ENCODE measurements around the gene GALNT2. TPM values are rescaled to one million over a fixed set of nuclear protein-coding genes. Genes with fewer than 3 reads are reported as not detected.

The GALNT2 gene
- total and polyA plus RNA-seq, 7 donors = 8.4 to 43.8 (median 37.1) TPM

DNA sequence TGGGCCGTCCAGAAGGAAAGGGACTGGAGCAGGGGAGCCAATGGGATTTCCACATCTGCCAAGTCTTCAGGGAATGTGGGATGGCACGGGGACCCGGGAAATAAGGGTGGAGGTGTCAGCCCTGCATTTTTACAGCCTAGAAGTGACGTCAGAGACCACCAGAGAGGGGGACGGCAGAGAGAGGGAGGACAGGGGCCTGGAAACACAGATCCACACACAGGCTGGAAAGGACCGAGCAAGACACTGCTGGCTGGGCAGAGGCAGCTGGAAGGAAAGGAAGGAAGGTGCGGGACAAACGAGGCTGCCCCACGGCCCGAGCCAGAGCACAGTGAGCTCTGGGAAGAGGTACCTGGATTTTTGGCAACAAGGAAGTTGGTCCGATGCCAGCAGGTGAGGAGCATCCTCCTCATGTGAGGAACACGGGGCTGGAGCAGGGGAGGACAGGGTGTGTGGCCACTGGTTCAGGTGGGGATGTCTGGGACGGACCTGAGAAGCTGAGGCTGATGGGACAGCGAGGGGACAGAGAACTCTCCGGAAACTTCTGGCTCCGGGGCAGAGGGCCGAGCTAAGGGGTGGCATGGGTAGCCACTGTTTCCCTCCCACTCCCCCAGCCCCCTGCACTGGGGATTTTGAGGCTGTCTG, 220.8 kb downstream of the GALNT2 start:
- H3K4me3 ChIP-seq = no peak overlapping the region
- no peaks in the 10 kb centered on the region for H3K4me1 ChIP-seq
- peak; percentile 65 for DNase-seq
- H3K36me3 ChIP-seq = no peaks in the 10 kb centered on the region
- intact Hi-C loops (cut with DNase I) = no loop called here
- H3K27me3 ChIP-seq = peaks cover 0 to 7% (median 0%) of the 10 kb centered on the region in 3 donors
- 73 to 79% methylated on average over 17 of the region's 17 CpGs for WGBS, 2 donors
- no peaks in the 10 kb centered on the region for H3K9me3 ChIP-seq
- TF ChIP-seq POLR2A (IDR thresholded peaks at IDR 0.05) = no peak
- TF ChIP-seq, protein P1, sequence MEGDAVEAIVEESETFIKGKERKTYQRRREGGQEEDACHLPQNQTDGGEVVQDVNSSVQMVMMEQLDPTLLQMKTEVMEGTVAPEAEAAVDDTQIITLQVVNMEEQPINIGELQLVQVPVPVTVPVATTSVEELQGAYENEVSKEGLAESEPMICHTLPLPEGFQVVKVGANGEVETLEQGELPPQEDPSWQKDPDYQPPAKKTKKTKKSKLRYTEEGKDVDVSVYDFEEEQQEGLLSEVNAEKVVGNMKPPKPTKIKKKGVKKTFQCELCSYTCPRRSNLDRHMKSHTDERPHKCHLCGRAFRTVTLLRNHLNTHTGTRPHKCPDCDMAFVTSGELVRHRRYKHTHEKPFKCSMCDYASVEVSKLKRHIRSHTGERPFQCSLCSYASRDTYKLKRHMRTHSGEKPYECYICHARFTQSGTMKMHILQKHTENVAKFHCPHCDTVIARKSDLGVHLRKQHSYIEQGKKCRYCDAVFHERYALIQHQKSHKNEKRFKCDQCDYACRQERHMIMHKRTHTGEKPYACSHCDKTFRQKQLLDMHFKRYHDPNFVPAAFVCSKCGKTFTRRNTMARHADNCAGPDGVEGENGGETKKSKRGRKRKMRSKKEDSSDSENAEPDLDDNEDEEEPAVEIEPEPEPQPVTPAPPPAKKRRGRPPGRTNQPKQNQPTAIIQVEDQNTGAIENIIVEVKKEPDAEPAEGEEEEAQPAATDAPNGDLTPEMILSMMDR (IDR thresholded peaks at IDR 0.05) = no peak
- no peak for TF ChIP-seq EP300 (IDR thresholded peaks at IDR 0.05)
- no peak for TF ChIP-seq POLR2AphosphoS5 (IDR thresholded peaks at IDR 0.05)
- no peak overlapping the region for H3K27ac ChIP-seq

DNA sequence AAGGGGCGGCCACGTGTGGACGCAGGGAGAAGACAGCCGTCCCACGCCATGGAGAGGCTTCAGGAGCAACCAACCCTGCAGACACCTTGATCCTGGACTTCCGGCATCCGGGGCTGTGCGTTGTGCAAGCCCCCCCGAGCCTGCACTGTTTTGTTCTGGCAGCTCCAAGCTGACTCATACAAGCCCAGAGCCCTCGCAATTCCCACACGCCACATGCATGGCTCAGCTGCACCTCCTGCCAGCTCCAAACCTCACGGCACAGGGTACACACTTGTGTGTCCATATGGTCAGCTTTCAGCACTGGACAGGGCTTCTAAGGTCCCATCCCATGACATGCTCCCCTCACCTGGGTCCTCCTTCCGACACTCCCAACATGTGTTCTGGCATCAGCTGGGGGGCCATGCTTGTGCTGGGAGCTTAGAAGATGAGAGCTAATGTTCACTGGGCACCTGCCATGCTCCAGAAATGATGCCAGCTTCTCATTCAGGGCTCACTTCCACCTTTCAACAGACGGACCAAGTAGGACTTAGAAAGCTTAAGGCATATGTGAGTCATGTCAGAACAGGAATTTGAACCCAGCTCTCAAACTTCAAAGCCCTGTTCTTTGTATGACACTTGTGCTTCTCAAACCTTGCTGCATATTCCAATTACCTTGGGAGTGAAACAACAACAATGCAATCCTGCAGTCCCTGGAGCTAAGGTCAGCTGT, 221.8 kb downstream of the GALNT2 start:
- Histone ChIP-seq H3K4me3 (no peak overlapping the region), H3K27me3 (peaks cover 0 to 7% (median 0%) of the 10 kb centered on the region in 3 donors), H3K4me1 (no peaks in the 10 kb centered on the region), H3K9me3 (no peaks in the 10 kb centered on the region), H3K27ac (no peak overlapping the region), H3K36me3 (no peaks in the 10 kb centered on the region)
- WGBS, 2 donors = 88 to 92% methylated on average over 14 of the region's 14 CpGs
- intact Hi-C loops (cut with DNase I) = no loop called here
- DNase-seq = peak; percentile 29
- TF ChIP-seq, protein P1 (IDR thresholded peaks at IDR 0.05) = no peak
- TF ChIP-seq EP300 (IDR thresholded peaks at IDR 0.05) (no peak), POLR2A (IDR thresholded peaks at IDR 0.05) (no peak), POLR2AphosphoS5 (IDR thresholded peaks at IDR 0.05) (no peak)

DNA sequence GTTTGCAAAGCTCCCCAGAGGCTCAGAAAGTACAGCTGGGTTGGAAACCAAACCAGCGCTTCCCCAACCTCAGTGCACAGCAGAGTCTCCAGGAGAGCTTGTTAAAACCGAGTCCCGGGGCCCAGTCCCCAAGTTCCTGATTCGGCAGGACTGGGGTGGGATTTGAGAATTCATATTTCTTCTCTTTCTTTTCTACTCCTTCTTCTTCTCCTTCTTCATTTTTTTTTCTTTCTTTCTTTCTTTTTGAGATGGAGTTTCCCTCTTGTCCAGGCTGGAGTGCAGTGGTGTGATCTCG, 222.3 kb downstream of the GALNT2 start:
- H3K9me3 ChIP-seq = no peaks in the 10 kb centered on the region
- TF ChIP-seq POLR2AphosphoS5 (IDR thresholded peaks at IDR 0.05) = no peak
- H3K27me3 ChIP-seq = peaks cover 0 to 7% (median 0%) of the 10 kb centered on the region in 3 donors
- intact Hi-C loops (cut with DNase I) = no loop called here
- DNase-seq = no peak
- no peaks in the 10 kb centered on the region for H3K36me3 ChIP-seq
- H3K27ac ChIP-seq = no peak overlapping the region
- no peak overlapping the region for H3K4me3 ChIP-seq
- 77 to 94% methylated on average over 5 of the region's 5 CpGs for WGBS, 2 donors
- H3K4me1 ChIP-seq = no peaks in the 10 kb centered on the region

DNA sequence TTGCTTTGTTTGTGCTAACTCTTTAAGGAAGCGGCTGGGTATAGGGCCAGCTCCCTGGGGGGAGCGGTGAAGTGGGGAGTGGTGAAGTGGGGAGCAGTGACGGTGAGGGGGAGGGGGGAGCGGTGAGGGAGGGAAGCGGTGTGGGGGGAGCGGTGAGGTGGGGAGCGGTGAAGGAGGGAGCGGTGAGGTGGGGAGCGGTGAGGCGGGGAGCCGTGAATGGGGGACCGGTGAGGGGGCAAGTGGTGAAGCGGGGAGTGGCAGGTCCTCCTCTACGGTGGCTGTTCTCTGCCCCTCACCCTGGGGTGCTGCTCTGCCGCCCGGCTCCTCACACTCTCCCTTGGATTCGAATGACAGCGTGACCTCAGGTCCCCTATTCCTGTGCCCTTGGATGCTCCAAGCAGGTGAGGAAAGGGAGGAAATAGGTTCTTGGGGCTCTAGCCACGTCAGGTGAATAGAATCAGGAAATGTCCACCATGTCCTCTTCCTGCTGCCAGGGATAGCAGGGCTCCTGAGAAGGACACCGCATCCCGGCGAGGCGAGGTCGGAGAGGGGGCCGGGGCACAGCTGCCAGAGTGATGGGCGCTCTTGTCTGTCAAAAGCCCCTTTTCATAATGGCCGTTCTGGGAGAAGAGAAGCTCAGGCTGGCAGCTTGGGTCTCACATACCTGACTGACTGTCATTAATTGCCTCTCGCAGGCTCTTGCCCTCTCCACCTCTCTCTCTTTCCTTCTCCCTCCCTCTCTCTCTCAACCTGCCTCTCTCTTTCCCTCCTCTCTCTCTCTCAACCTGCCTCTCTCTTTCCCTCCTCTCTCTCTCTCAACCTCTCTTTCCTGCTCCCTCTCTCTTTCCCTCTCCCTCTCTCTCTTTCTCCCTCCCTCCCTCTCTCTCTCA, 224.9 kb downstream of the GALNT2 start:
- no peaks in the 10 kb centered on the region for H3K36me3 ChIP-seq
- WGBS, 2 donors = 55 to 83% methylated on average over 28 of the region's 28 CpGs
- peaks cover 0 to 10% (median 0%) of the 10 kb centered on the region in 3 donors for H3K27me3 ChIP-seq
- H3K4me3 ChIP-seq = no peak overlapping the region
- no peaks in the 10 kb centered on the region for H3K9me3 ChIP-seq
- no peaks in the 10 kb centered on the region for H3K4me1 ChIP-seq
- no peak overlapping the region for H3K27ac ChIP-seq
- intact Hi-C loops (cut with DNase I) = no loop called here
- TF ChIP-seq EP300 (IDR thresholded peaks at IDR 0.05) (no peak), POLR2AphosphoS5 (IDR thresholded peaks at IDR 0.05) (no peak), POLR2A (IDR thresholded peaks at IDR 0.05) (no peak)
- TF ChIP-seq, protein P1 (IDR thresholded peaks at IDR 0.05) = no peak
- DNase-seq = peak; percentile 40
